HepG2 (cell line): ENCODE data around the gene AP4S1. TPM values are rescaled to one million over a fixed set of nuclear protein-coding genes. Genes with fewer than 3 reads are reported as not detected.

Source experiments
- ATAC-seq: fragments of 200-7000 bp; cut with Tn5 transposase; 3 replicates; pipeline ENCODE4 v1.9.1; 2020; ENCODE audit warnings: mild to moderate bottlenecking, moderate library complexity
- BruUV-seq: library from RNA; stranded (reverse); fragments of 400-500 nt; replicated peaks from 2 replicates; lab custom pipeline; 2021; lab: Mats Ljungman, UMichigan
- CTCF ChIA-PET: fragments of 300-600 bp; formaldehyde crosslinking; extraction: SDS; loops from one replicate; lab custom pipeline; 2021; ENCODE audit warnings: low total read pairs, inconsistent platforms, low intra/inter-chr PET ratio; lab: Yijun Ruan, JAX
- POLR2A ChIA-PET: fragments of 350-600 bp; sonication (Branson Sonifier 250); formaldehyde crosslinking; loops from one replicate; lab custom pipeline; 2020; ENCODE audit warnings: antibody characterized with exemption, inconsistent platforms; lab: Yijun Ruan, JAX
- DNase-seq: peaks from one replicate; pipeline ENCODE4 v3.0.0-alpha.2; 2015; ENCODE audit warnings: low spot score
- FAIRE-seq: peaks from 3 replicates; lab custom pipeline; 2011; peaks lifted over from hg19 to GRCh38; lab: Jason Lieb, UNC
- H2AFZ ChIP-seq: one replicate; pipeline ENCODE4 v1.6.1; 2011; ENCODE audit warnings: low read length, inconsistent platforms
- H3K27ac ChIP-seq: fragments of 300-600 bp; 3 replicates; pipeline ENCODE4 v1.8.0; 2011; ENCODE audit warnings: mixed run types, mild to moderate bottlenecking, mixed read lengths, low read length, inconsistent platforms; ENCODE audit not compliant: insufficient read depth; ENCODE audit errors: extremely low read length
- H3K27me3 ChIP-seq, 2 experiments: fragments of 200-600 bp in 1 of 2; 2 replicates in 1 of 2; 3 replicates in 1 of 2; pipeline versions ENCODE4 v1.6.0 to v1.8.0; 2011; ENCODE audit warnings: low read length in 2 of 2, mild to moderate bottlenecking in 2 of 2, moderate library complexity in 2 of 2, inconsistent platforms in 1 of 2; ENCODE audit not compliant: insufficient read depth in 2 of 2, control insufficient read depth in 1 of 2
- H3K36me3 ChIP-seq, 2 experiments: fragments of 200-600 bp in 1 of 2; replicated peaks in 1 of 2; 2 replicates in 1 of 2; 3 replicates in 1 of 2; pipeline versions ENCODE4 v1.5.1 to v1.8.0; 2011; ENCODE audit warnings: low read length in 2 of 2, inconsistent platforms in 1 of 2; ENCODE audit not compliant: insufficient read depth in 2 of 2, control insufficient read depth in 1 of 2
- H3K4me1 ChIP-seq: 2 replicates; pipeline ENCODE4 v1.5.1; 2012; ENCODE audit warnings: low read length, inconsistent platforms; ENCODE audit not compliant: insufficient read depth
- H3K4me2 ChIP-seq: 2 replicates; pipeline ENCODE4 v1.6.0; 2011; ENCODE audit warnings: low read depth, low read length, inconsistent platforms
- H3K4me3 ChIP-seq, 3 experiments: fragments of 200-600 bp in 1 of 3; sonication (generic), shearing (Covaris generic) in 1 of 3; replicated peaks in 1 of 3; 2 replicates each; pipeline ENCODE4 v1.5.1; 2011 to 2016; ENCODE audit warnings: low read length in 3 of 3, inconsistent platforms in 2 of 3, low read depth in 2 of 3, mild to moderate bottlenecking in 2 of 3, control low read depth in 1 of 3, mixed read lengths in 1 of 3; ENCODE audit not compliant: insufficient read depth in 1 of 3
- H3K79me2 ChIP-seq: one replicate; pipeline ENCODE4 v1.6.1; 2011; ENCODE audit warnings: low read length, inconsistent platforms; ENCODE audit not compliant: insufficient read depth
- H3K9ac ChIP-seq: 2 replicates; pipeline ENCODE4 v1.6.0; 2011; ENCODE audit warnings: mild to moderate bottlenecking, low read depth, low read length, inconsistent platforms; ENCODE audit not compliant: insufficient read depth
- H3K9me3 ChIP-seq: 2 replicates; pipeline ENCODE4 v1.5.1; 2012; ENCODE audit warnings: mild to moderate bottlenecking, low read length
- H4K20me1 ChIP-seq: 2 replicates; pipeline ENCODE4 v1.6.0; 2011; ENCODE audit warnings: inconsistent platforms, mild to moderate bottlenecking, low read length, moderate library complexity; ENCODE audit not compliant: insufficient read depth
- ARID3A ChIP-seq: IDR thresholded peaks from 2 replicates; pipeline ENCODE4 v1.6.1; 2012; ENCODE audit warnings: low read depth, low read length, improper control_type of control experiment
- GRHL1 ChIP-seq: sonication (generic); formaldehyde crosslinking; conservative IDR thresholded peaks from 2 replicates; pipeline ENCODE4 v1.8.0; 2022; ENCODE audit warnings: missing genetic modification reagents
- HDAC6 ChIP-seq: fragments of 200-600 bp; sonication (generic); IDR thresholded peaks from 2 replicates; pipeline ENCODE4 v1.7.0; 2017; ENCODE audit warnings: mild to moderate bottlenecking, antibody characterized with exemption, low read length, low read depth
- MIXL1 ChIP-seq: IDR thresholded peaks from 2 replicates; pipeline ENCODE4 v1.6.1; 2016
- NR2F6 ChIP-seq, 2 experiments: IDR thresholded peaks; 2 replicates each; pipeline ENCODE4 v1.6.1; 2016; ENCODE audit warnings: antibody characterized with exemption in 1 of 2, mild to moderate bottlenecking in 1 of 2
- RFX5 ChIP-seq: IDR thresholded peaks from 2 replicates; pipeline ENCODE4 v1.6.1; 2011; ENCODE audit warnings: low read depth, low read length, improper control_type of control experiment
- RFXANK ChIP-seq: IDR thresholded peaks from 2 replicates; pipeline ENCODE4 v1.6.1; 2016
- SALL1 ChIP-seq: sonication (generic); formaldehyde crosslinking; IDR thresholded peaks from 2 replicates; pipeline ENCODE4 v1.8.0; 2022; ENCODE audit warnings: mild to moderate bottlenecking, missing genetic modification reagents
- SAP130 ChIP-seq: IDR thresholded peaks from 2 replicates; pipeline ENCODE4 v1.6.1; 2016; ENCODE audit warnings: low read depth
- TCF7L2 ChIP-seq: IDR thresholded peaks from 2 replicates; pipeline ENCODE4 v1.6.1; 2011; ENCODE audit warnings: mild to moderate bottlenecking, low read depth, low read length, moderate library complexity
- TEAD3 ChIP-seq: optimal IDR thresholded peaks from 2 replicates; pipeline ENCODE3; 2016; ENCODE audit warnings: borderline replicate concordance
- ZNF251 ChIP-seq: sonication (generic); formaldehyde crosslinking; IDR thresholded peaks from 2 replicates; pipeline ENCODE4 v1.9.0; 2021; ENCODE audit warnings: mild to moderate bottlenecking, missing genetic modification reagents
- ZNF367 ChIP-seq: sonication (generic); formaldehyde crosslinking; IDR thresholded peaks from 2 replicates; pipeline ENCODE4 v1.4.0; 2020; ENCODE audit warnings: missing genetic modification reagents, borderline replicate concordance
- ZNF484 ChIP-seq: sonication (generic); formaldehyde crosslinking; IDR thresholded peaks from 2 replicates; pipeline ENCODE4 v1.5.1; 2020; ENCODE audit warnings: mild to moderate bottlenecking, low read depth, missing genetic modification reagents, borderline replicate concordance
- ZNF556 ChIP-seq: sonication (generic); formaldehyde crosslinking; IDR thresholded peaks from 2 replicates; pipeline ENCODE4 v1.4.0; 2020; ENCODE audit warnings: mild to moderate bottlenecking, missing genetic modification reagents, borderline replicate concordance
- ZNF577 ChIP-seq: sonication (generic); formaldehyde crosslinking; IDR thresholded peaks from 2 replicates; pipeline ENCODE4 v1.4.0; 2020; ENCODE audit warnings: mild to moderate bottlenecking, low read depth, missing genetic modification reagents, borderline replicate concordance
- ZNF639 ChIP-seq: conservative IDR thresholded peaks from 2 replicates; pipeline ENCODE4 v1.6.1; 2018; ENCODE audit warnings: missing genetic modification reagents
- ZNF660 ChIP-seq: sonication (generic); formaldehyde crosslinking; IDR thresholded peaks from 2 replicates; pipeline ENCODE4 v1.5.1; 2020; ENCODE audit warnings: mild to moderate bottlenecking, low read depth, missing genetic modification reagents, borderline replicate concordance
- ZNF761 ChIP-seq: sonication (generic); formaldehyde crosslinking; conservative IDR thresholded peaks from 2 replicates; pipeline ENCODE4 v1.4.0; 2020; ENCODE audit warnings: mild to moderate bottlenecking, missing genetic modification reagents
- WGBS: methylation state at CpG from one replicate; pipeline ENCODE4 v1.1.6; 2017; ENCODE audit warnings: low lambda C conversion rate; 5-methylcytosine and 5-hydroxymethylcytosine counted together
- in situ Hi-C: cut with HindIII; loops from 2 replicates; pipeline ENCODE4 v1.10.0; 2017; ENCODE audit warnings: low pct_unique_long_range_greater_than_20kb; ENCODE audit not compliant: extremely low pct_ligation_motif_present
- intact Hi-C: fragments of 100-400 bp; cut with micrococcal nuclease; formaldehyde crosslinking; loops from one replicate; pipeline ENCODE4 v1.10.0; 2022; ENCODE audit not compliant: unreplicated experiment
- polyA plus RNA-seq, 8 experiments: library from polyadenylated mRNA; depleted of rRNA in 3 of 8; stranded (reverse) in 7 of 8; unstranded in 1 of 8; fragments of >200 nt; fragmentation: Illumina TruSeq in 4 of 8; extraction: Trizol in 4 of 8; gene quantifications; 2 replicates each; pipeline versions ENCODE4 v1.2.1 to v1.2.3, GENCODE V29; 2011 to 2016; ENCODE audit warnings: low read depth in 4 of 8, missing spikeins in 1 of 8, mixed read lengths in 1 of 8; ENCODE audit not compliant: insufficient read depth in 1 of 8
- total RNA-seq, 5 experiments: library from RNA; depleted of rRNA; stranded (reverse); fragments of >200 nt; fragmentation: Illumina TruSeq; extraction: Trizol; gene quantifications; 2 replicates each; pipeline ENCODE4 v1.2.3, GENCODE V29; 2016; ENCODE audit warnings: low read depth in 1 of 5

The AP4S1 gene
- total and polyA plus RNA-seq, 2 of the 13 experiments (the other 11 are each of a cell fraction or from before 2014, with no cell fraction given) = 3.9 to 21.1 TPM

DNA sequence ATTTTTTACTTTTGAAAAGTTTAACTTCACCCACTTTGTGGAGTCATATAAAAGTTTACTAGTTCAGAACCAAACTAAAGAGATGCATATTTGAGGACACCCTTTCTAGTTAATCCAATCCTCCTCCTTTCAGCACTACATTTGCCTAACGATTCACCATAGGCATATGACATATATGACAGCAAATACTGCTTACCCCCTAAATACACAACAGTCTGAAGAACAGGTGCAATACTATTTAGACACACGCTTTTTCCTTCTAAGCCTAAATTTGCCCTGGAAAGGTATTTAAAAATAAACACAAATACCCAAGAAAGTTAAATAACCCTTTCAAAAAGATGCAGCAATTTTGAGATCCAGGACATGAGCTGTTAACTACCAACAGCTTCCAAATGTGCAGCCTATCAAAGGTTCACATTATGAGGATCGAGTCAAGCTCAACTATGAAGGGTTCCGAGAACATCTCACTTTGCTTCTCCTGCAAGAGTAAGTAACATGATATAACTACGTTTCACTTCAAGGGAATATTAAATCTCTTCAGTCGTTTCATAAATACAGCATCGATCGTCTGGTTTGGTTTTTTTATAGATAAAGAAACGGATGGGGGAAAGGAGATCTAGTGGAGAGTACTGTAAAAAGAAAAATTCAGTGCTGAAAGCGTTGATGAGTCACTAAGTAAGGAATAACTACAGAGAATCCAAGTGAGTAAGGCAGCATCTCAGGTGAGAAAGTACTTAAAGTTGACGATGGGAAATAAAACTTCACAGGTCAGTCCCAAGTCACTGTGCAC is 677 bp upstream of the AP4S1 start:
- Histone ChIP-seq H3K27ac (peak overlapping the region; percentile 73), H2AFZ (no peak overlapping the region), H3K9ac (peak overlapping the region; percentile 99), H4K20me1 (peaks cover 45% of the 10 kb centered on the region), H3K9me3 (no peaks in the 10 kb centered on the region), H3K4me2 (peak overlapping the region; percentile 86), H3K4me3 (peak overlapping the region; percentile 96 to 97 (median 96)), H3K36me3 (peaks cover 10 to 20% of the 10 kb centered on the region in 2 experiments), H3K4me1 (peaks cover 73% of the 10 kb centered on the region), H3K27me3 (peaks cover 0 to 5% of the 10 kb centered on the region in 2 experiments; a peak in 1 of 5 replicates), H3K79me2 (peaks cover 70% of the 10 kb centered on the region)
- in situ Hi-C loops = loop anchor here (10.0 kb wide), 1 partner anchor 60 kb away; no protein-coding TSS in a partner anchor
- ChIA-PET CTCF (no interaction called here), POLR2A (interaction anchor here (0.9 to 5.1 kb wide), 19 partner anchors 9 to 396 kb away, joined by 3 to 126 read pairs (median 7); partner anchors contain the start of genes COCH, HEATR5A and HECTD1)
- intact Hi-C loops = loop anchor here (2.0 to 5.0 kb wide), 2 partner anchors 16 to 183 kb away; partner anchors contain the start of gene HECTD1
- 2% methylated on average over 11 of the region's 11 CpGs for WGBS
- no peak for FAIRE-seq
- ATAC-seq = no peak
- DNase-seq = peak; percentile 35
- BruUV-seq = TSS peak; percentile 45
- TF ChIP-seq ZNF761 (CRISPR knock-in tag) (no peak), TCF7L2 (no peak), SALL1 (CRISPR knock-in tag) (no peak), ZNF556 (CRISPR knock-in tag) (0 out of 2 replicates have a peak, but pooled peaks have one; percentile 21), RFXANK (CRISPR knock-in tag) (0 out of 2 replicates have a peak, but pooled peaks have one; percentile 19), ARID3A (no peak), RFX5 (no peak), GRHL1 (CRISPR knock-in tag) (no peak), ZNF660 (CRISPR knock-in tag) (no peak), SAP130 (peak; percentile 8; the same call in 1 of the 2 replicates), TEAD3 (CRISPR knock-in tag) (peak; percentile 37), ZNF639 (CRISPR knock-in tag) (no peak), ZNF577 (CRISPR knock-in tag) (no peak), ZNF251 (CRISPR knock-in tag) (no peak), ZNF484 (CRISPR knock-in tag) (no peak), ZNF367 (CRISPR knock-in tag) (no peak), MIXL1 (CRISPR knock-in tag) (peak; percentile 24; the same call in 1 of the 2 replicates), NR2F6 (IDR thresholded peaks at IDR 0.05) (no peak), NR2F6 (CRISPR knock-in tag; IDR thresholded peaks at IDR 0.05) (0 out of 2 replicates have a peak, but pooled peaks have one; percentile 1), HDAC6 (peak; percentile 91; the same call in 1 of the 2 replicates)
